GM13976 (cell line): ENCODE results near the gene PRPF18.

Source experiments
- DNase-seq: peaks from one replicate; pipeline ENCODE4 v3.0.0; 2012; ENCODE audit warnings: low spot score
- in situ Hi-C: fragments of 300-500 bp; cut with MboI; formaldehyde crosslinking; loops from one replicate; pipeline ENCODE4 v1.12.0; 2022; ENCODE audit warnings: low sequenced_read_pairs, mixed read lengths, inconsistent platforms; ENCODE audit not compliant: unreplicated experiment
- TF ChIP-seq, protein P1 (sequence below): IDR thresholded peaks from 2 replicates; pipeline ENCODE4 v1.5.1; 2012; ENCODE audit warnings: borderline replicate concordance, mild to moderate bottlenecking; ENCODE audit not compliant: insufficient read depth; ENCODE audit errors: extremely low read depth, missing control alignments, control extremely low read depth

Gene PRPF18

DNA sequence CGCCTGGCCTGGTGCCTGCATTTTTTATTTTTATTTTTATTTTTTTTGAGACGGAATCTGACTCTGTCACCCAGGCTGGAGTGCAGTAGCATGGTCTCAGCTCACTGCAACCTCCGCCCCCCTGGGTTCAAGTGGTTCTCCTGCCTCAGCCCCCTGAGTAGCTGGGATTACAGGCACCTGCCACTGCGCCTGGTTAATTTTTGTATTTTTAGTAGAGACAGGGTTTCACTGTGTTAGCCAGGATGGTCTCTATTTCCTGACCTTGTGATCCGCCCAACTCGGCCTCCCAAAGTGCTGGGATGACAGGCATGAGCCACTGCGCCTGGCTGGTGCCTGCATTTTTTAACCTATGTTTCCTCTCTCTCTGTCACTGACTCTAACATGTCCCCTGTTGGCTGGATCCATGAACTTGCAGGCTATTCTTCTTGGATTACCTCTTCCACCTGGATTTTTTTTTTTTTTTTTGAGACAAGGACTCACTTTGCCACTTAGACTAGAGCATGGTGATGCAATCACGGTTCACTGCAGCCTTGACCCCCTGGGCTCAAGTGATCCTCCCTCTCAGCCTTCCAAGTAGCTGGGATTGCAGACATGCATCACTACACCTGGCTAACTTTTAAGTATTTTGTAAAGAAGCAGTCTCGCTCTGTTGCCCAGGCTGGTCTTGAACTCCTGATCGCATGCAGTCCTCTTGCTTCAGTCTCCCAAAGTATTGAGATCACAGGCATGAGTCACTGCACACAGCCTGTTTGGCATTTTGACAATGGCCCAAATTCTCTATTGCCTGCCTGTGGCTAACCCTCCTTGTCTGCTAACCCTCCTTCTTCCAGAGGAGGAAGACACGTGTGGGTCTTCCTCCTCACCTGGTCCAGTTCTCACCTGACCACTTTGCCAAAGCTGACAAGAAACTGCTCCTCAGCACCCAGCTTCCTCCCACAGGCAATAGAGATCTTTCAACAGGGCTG lies 23.0 kb upstream of the PRPF18 start:
- TF ChIP-seq, protein P1, sequence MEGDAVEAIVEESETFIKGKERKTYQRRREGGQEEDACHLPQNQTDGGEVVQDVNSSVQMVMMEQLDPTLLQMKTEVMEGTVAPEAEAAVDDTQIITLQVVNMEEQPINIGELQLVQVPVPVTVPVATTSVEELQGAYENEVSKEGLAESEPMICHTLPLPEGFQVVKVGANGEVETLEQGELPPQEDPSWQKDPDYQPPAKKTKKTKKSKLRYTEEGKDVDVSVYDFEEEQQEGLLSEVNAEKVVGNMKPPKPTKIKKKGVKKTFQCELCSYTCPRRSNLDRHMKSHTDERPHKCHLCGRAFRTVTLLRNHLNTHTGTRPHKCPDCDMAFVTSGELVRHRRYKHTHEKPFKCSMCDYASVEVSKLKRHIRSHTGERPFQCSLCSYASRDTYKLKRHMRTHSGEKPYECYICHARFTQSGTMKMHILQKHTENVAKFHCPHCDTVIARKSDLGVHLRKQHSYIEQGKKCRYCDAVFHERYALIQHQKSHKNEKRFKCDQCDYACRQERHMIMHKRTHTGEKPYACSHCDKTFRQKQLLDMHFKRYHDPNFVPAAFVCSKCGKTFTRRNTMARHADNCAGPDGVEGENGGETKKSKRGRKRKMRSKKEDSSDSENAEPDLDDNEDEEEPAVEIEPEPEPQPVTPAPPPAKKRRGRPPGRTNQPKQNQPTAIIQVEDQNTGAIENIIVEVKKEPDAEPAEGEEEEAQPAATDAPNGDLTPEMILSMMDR: no peak
- in situ Hi-C loops: no loop called here
- no peak for DNase-seq

DNA sequence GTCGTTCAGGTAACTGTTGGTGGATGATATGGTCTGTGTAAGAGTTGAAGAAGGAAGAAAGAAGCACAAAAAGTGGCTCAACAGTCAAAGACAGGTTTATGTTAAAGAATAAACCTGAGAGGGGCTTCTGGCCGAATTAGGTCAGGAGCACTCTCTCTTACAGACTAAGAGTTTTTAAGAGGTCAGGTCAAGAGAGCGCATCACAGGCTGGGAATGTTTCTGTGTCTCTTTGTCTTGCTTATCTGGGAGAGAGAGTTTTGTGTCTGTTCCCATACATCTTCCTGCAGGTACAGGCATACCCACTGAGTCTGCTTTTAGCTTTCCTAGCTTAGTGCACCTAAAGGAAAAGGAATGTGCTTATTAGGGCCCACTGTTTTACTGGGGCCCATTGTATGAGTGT lies 22.2 kb upstream of the PRPF18 start:
- in situ Hi-C loops: no loop called here
- DNase-seq: no peak
- TF ChIP-seq, protein P1: no peak

DNA sequence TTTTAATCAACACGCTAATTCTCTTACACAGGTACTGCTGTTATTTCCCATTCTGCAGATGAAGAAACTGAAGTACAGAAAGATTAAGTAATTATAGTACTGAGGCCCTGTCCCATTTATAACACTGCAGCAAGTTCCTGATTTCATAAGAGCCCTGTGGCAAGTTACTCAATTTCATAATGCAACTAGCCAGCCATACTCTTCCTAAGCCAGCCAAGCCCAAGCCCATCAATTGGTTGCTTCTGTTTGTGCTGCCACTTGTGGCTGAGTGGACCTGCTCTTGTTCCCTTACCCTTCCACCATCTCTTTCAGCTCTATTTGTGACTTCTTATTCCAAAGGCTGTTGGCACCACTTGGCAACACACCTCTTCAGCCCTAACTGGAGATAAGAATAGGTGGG lies 19.7 kb upstream of the PRPF18 start:
- DNase-seq: no peak
- TF ChIP-seq, protein P1: no peak
- in situ Hi-C loops: no loop called here

DNA sequence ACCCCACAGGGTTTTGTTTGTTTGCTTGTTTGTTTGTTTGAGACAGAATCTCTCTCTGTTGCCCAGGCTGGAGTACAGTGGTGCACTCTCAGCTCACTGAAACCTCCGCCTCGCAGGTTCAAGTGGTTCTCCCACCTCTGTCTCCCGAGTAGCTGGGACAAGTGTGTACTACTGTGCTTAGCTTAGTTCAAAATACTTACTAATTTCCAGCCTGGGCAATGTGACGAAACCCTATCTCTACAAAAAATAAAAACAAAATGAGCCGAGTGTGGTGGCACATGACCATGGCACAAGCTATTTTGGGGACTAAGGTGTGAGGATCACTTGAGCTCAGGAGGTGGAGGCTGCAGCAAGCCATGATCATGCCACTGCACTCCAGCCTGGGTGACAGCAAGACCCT lies 15.2 kb upstream of the PRPF18 start:
- TF ChIP-seq, protein P1: no peak
- in situ Hi-C loops: no loop called here
- no peak for DNase-seq

DNA sequence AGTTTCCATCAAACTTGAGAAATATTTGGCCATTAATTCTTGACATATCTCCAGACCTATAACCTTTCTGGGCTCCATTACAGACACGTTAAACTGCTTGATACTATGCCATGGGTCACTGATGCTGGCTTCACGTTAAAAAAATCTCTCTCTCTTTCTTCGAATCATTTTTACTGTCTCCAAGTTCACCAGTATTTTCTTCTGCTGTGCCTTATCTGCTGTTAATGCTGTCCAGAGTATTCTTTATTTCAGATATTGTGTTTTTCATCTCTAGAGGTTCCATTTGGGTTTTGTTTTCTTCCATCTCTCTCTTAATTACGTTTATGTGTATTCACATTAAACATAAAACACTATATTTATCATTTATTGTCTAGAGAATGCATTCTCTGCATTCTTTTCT lies 12.8 kb upstream of the PRPF18 start:
- TF ChIP-seq, protein P1: no peak
- in situ Hi-C loops: no loop called here
- DNase-seq: no peak

DNA sequence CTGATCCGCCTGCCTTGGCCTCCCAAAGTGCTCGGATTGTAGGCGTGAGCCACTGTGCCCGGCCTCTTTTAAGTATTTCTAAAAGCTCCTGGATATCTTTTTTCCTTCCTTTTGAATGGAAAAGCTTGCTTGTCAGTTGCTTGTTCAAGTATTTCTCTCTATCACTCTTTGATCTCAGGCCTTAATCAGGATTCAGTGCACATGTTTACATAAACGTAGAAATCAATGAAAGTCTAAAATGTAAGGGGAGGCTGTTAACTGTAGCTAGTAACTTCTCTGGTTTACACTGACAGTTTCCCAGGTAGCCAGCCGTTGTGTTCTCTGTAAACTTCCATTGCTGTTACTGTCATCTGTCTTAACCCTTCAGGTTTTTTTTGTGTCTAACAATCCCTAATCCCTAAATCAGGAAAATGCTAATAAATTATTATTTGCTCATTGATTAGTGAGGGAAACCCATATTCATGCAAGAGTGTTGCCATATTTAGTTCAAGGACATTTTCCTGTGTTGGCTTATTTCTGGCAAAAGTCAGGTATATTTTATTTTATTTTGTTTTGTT lies 1.5 kb upstream of the PRPF18 start:
- in situ Hi-C loops: no loop called here
- TF ChIP-seq, protein P1: no peak

More for the DNA sequence above, 1.5 kb upstream of the PRPF18 start:
- DNase-seq: no peak
